HepG2 (cell line): ENCODE data around the gene HID1. TPM values are rescaled to one million over a fixed set of nuclear protein-coding genes. Genes with fewer than 3 reads are reported as not detected.

Experiments used
- MXD3 ChIP-seq: IDR thresholded peaks from 2 replicates; pipeline ENCODE4 v1.6.1; 2016; ENCODE audit warnings: mild to moderate bottlenecking, missing biosample characterization, missing genetic modification reagents
- ZBTB26 ChIP-seq: IDR thresholded peaks from 2 replicates; pipeline ENCODE4 v1.6.1; 2016; ENCODE audit warnings: missing compliant biosample characterization, missing genetic modification reagents, borderline replicate concordance
- ZBTB40 ChIP-seq, 2 experiments: fragments of 450-650 bp in 1 of 2; sonication (generic) in 1 of 2; formaldehyde crosslinking in 1 of 2; IDR thresholded peaks; 2 replicates each; pipeline versions ENCODE4 v1.6.1 to v1.8.0; 2016 to 2022; ENCODE audit warnings: antibody characterized with exemption in 1 of 2, mild to moderate bottlenecking in 1 of 2, missing genetic modification reagents in 1 of 2
- ZNF331 ChIP-seq: sonication (generic); formaldehyde crosslinking; IDR thresholded peaks from 2 replicates; pipeline ENCODE4 v1.4.0; 2020; ENCODE audit warnings: missing genetic modification reagents
- ZNF777 ChIP-seq: sonication (generic); formaldehyde crosslinking; IDR thresholded peaks from 2 replicates; pipeline ENCODE4 v1.4.0; 2020; ENCODE audit warnings: missing genetic modification reagents
- polyA plus RNA-seq, 8 experiments: library from polyadenylated mRNA; depleted of rRNA in 3 of 8; stranded (reverse) in 7 of 8; unstranded in 1 of 8; fragments of >200 nt; fragmentation: Illumina TruSeq in 4 of 8; extraction: Trizol in 4 of 8; gene quantifications; 2 replicates each; pipeline versions ENCODE4 v1.2.1 to v1.2.3, GENCODE V29; 2011 to 2016; ENCODE audit warnings: low read depth in 4 of 8, missing spikeins in 1 of 8, mixed read lengths in 1 of 8; ENCODE audit not compliant: insufficient read depth in 1 of 8
- total RNA-seq, 5 experiments: library from RNA; depleted of rRNA; stranded (reverse); fragments of >200 nt; fragmentation: Illumina TruSeq; extraction: Trizol; gene quantifications; 2 replicates each; pipeline ENCODE4 v1.2.3, GENCODE V29; 2016; ENCODE audit warnings: low read depth in 1 of 5
- TF ChIP-seq, protein P1 (sequence below): sonication (generic); formaldehyde crosslinking; IDR thresholded peaks from 2 replicates; pipeline ENCODE4 v1.4.0; 2020; ENCODE audit warnings: missing genetic modification reagents, borderline replicate concordance
- TF ChIP-seq, protein P2 (sequence below): sonication (generic); formaldehyde crosslinking; IDR thresholded peaks from 2 replicates; pipeline ENCODE4 v1.4.0; 2020; ENCODE audit warnings: missing genetic modification reagents, mild to moderate bottlenecking, borderline replicate concordance

HID1 gene
- total and polyA plus RNA-seq, 2 of the 13 experiments (the other 11 are each of a cell fraction or from before 2014, with no cell fraction given), result 2.1 to 10.6 TPM

- TF ChIP-seq MXD3 (CRISPR knock-in tag), result peak; percentile 89
- TF ChIP-seq ZBTB26, result peak; percentile 65; the same call in 1 of the 2 replicates
- TF ChIP-seq ZNF777 (CRISPR knock-in tag), result peak; percentile 58; the same call in 1 of the 2 replicates
- TF ChIP-seq ZNF331, result peak; percentile 59; the same call in 1 of the 2 replicates
- TF ChIP-seq, protein P1, sequence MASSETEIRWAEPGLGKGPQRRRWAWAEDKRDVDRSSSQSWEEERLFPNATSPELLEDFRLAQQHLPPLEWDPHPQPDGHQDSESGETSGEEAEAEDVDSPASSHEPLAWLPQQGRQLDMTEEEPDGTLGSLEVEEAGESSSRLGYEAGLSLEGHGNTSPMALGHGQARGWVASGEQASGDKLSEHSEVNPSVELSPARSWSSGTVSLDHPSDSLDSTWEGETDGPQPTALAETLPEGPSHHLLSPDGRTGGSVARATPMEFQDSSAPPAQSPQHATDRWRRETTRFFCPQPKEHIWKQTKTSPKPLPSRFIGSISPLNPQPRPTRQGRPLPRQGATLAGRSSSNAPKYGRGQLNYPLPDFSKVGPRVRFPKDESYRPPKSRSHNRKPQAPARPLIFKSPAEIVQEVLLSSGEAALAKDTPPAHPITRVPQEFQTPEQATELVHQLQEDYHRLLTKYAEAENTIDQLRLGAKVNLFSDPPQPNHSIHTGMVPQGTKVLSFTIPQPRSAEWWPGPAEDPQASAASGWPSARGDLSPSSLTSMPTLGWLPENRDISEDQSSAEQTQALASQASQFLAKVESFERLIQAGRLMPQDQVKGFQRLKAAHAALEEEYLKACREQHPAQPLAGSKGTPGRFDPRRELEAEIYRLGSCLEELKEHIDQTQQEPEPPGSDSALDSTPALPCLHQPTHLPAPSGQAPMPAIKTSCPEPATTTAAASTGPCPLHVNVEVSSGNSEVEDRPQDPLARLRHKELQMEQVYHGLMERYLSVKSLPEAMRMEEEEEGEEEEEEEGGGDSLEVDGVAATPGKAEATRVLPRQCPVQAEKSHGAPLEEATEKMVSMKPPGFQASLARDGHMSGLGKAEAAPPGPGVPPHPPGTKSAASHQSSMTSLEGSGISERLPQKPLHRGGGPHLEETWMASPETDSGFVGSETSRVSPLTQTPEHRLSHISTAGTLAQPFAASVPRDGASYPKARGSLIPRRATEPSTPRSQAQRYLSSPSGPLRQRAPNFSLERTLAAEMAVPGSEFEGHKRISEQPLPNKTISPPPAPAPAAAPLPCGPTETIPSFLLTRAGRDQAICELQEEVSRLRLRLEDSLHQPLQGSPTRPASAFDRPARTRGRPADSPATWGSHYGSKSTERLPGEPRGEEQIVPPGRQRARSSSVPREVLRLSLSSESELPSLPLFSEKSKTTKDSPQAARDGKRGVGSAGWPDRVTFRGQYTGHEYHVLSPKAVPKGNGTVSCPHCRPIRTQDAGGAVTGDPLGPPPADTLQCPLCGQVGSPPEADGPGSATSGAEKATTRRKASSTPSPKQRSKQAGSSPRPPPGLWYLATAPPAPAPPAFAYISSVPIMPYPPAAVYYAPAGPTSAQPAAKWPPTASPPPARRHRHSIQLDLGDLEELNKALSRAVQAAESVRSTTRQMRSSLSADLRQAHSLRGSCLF (CRISPR knock-in tag), result no peak
- TF ChIP-seq ZBTB40 (IDR thresholded peaks at IDR 0.05), result no peak
- peak; percentile 55; the same call in 1 of the 2 replicates for TF ChIP-seq ZBTB40 (CRISPR knock-in tag; IDR thresholded peaks at IDR 0.05)
- TF ChIP-seq, protein P2, sequence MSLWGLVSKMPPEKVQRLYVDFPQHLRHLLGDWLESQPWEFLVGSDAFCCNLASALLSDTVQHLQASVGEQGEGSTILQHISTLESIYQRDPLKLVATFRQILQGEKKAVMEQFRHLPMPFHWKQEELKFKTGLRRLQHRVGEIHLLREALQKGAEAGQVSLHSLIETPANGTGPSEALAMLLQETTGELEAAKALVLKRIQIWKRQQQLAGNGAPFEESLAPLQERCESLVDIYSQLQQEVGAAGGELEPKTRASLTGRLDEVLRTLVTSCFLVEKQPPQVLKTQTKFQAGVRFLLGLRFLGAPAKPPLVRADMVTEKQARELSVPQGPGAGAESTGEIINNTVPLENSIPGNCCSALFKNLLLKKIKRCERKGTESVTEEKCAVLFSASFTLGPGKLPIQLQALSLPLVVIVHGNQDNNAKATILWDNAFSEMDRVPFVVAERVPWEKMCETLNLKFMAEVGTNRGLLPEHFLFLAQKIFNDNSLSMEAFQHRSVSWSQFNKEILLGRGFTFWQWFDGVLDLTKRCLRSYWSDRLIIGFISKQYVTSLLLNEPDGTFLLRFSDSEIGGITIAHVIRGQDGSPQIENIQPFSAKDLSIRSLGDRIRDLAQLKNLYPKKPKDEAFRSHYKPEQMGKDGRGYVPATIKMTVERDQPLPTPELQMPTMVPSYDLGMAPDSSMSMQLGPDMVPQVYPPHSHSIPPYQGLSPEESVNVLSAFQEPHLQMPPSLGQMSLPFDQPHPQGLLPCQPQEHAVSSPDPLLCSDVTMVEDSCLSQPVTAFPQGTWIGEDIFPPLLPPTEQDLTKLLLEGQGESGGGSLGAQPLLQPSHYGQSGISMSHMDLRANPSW (CRISPR knock-in tag), result no peak
Measured at GRCh38 chr17:74923538-74924249, 48.9 kb downstream of the HID1 start (continued).
